Activated B cell treated with CpG ODN at 0.5 μM for 24 hours (primary cell): ENCODE measurements around the gene HAUS8. TPM values are rescaled to one million over a fixed set of nuclear protein-coding genes. Genes with fewer than 3 reads are reported as not detected.

Experiments
- ATAC-seq: fragments of 200-7000 bp; cut with Tn5 transposase; one replicate; pipeline ENCODE4 v1.10.0; 2021; ENCODE audit warnings: low read depth, mild to moderate bottlenecking, moderate library complexity
- CTCF ChIA-PET: fragments of 350-600 bp; sonication (Branson Sonifier 250); formaldehyde crosslinking; loops from one replicate; lab custom pipeline; 2021; ENCODE audit warnings: antibody characterized with exemption; lab: Charles Lee
- POLR2A ChIA-PET: fragments of 350-600 bp; sonication (Branson Sonifier 250); formaldehyde crosslinking; loops from one replicate; lab custom pipeline; 2021; ENCODE audit warnings: antibody characterized with exemption; lab: Charles Lee
- DNase-seq: peaks from one replicate; pipeline ENCODE4 v3.0.0; 2022
- H3K27ac Mint-ChIP-seq: one replicate; pipeline ENCODE4 v1.8.0; 2020; ENCODE audit warnings: mixed read lengths
- H3K27me3 Mint-ChIP-seq: one replicate; pipeline ENCODE4 v1.8.0; 2021; ENCODE audit warnings: mixed read lengths
- H3K36me3 Mint-ChIP-seq: one replicate; pipeline ENCODE4 v1.8.0; 2021; ENCODE audit warnings: low read depth, mixed read lengths
- H3K4me1 Mint-ChIP-seq: one replicate; pipeline ENCODE4 v1.8.0; 2021; ENCODE audit warnings: mixed read lengths
- H3K4me3 Mint-ChIP-seq: one replicate; pipeline ENCODE4 v1.8.0; 2020; ENCODE audit warnings: mild to moderate bottlenecking, mixed read lengths
- H3K9me3 Mint-ChIP-seq: one replicate; pipeline ENCODE4 v1.8.0; 2020; ENCODE audit warnings: mixed read lengths
- CTCF ChIP-seq: fragments of 200-600 bp; IDR thresholded peaks from one replicate; pipeline ENCODE4 v1.8.0; 2022; ENCODE audit warnings: antibody characterized with exemption, mild to moderate bottlenecking
- intact Hi-C: fragments of 100-400 bp; cut with micrococcal nuclease; formaldehyde crosslinking; loops from one replicate; pipeline ENCODE4 v1.15.1; 2024
- total RNA-seq: library from RNA; stranded (reverse); gene quantifications from 2 replicates; pipeline ENCODE4 v1.2.3, GENCODE V29; 2022

Gene HAUS8
- total RNA-seq, 1 donor from 2014 or later = 15.8 TPM

GRCh38 chr19:17112271-17112670 is 37.0 kb upstream of the HAUS8 start:
- peaks cover 51% of the 10 kb centered on the region for H3K36me3 Mint-ChIP-seq
- H3K27me3 Mint-ChIP-seq = no peaks in the 10 kb centered on the region

DNA sequence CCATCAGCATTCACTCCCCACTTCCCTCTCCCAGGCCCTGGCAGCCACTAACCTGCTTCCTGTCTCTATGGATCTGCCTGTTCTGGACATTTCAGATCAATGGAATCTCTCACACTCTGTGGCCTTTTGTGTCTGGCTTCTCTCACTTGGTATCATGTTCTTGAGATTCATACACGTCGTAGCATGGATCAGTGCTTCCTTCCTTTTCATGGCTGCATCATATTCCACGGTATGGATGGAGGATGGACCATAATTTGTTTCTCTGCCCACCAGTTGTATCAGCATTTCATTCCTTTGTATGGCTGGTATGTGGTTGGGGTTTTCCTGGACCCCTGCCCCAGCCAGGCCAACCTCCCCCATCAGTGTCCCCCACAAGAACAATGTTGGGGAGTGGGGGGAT is 36.5 kb upstream of the HAUS8 start:
- no peak for ATAC-seq
- ChIA-PET CTCF (no interaction called here), POLR2A (interaction anchor here (1.1 to 6.9 kb wide), 4 partner anchors 13 to 36 kb away, joined by 3 to 53 read pairs (median 7); partner anchors contain the start of gene MYO9B)
- H3K9me3 Mint-ChIP-seq = no peaks in the 10 kb centered on the region
- H3K4me3 Mint-ChIP-seq = no peak overlapping the region
- TF ChIP-seq CTCF = no peak
- peak overlapping the region; percentile 44 for H3K27ac Mint-ChIP-seq
- H3K27me3 Mint-ChIP-seq = no peaks in the 10 kb centered on the region
- DNase-seq = no peak
- peaks cover 51% of the 10 kb centered on the region for H3K36me3 Mint-ChIP-seq
- H3K4me1 Mint-ChIP-seq = peaks cover 88% of the 10 kb centered on the region
- intact Hi-C loops = loop anchor here (2.0 kb wide), 1 partner anchor 37 kb away; the partner anchor contains the start of genes HAUS8 and MYO9B

More at GRCh38 chr19:17112271-17112670, 37.0 kb upstream of the HAUS8 start:
- intact Hi-C loops = no loop called here
- POLR2A ChIA-PET = no interaction called here
- CTCF ChIA-PET = no interaction called here
- DNase-seq (no peak), ATAC-seq (no peak)
- Mint-ChIP-seq H3K27ac (peak overlapping the region; percentile 44), H3K4me1 (peaks cover 88% of the 10 kb centered on the region), H3K9me3 (no peaks in the 10 kb centered on the region), H3K4me3 (no peak overlapping the region)
- TF ChIP-seq CTCF = no peak

GRCh38 chr19:17110599-17110966 is 35.3 kb upstream of the HAUS8 start:
- peaks cover 55% of the 10 kb centered on the region for H3K36me3 Mint-ChIP-seq
- no peak for TF ChIP-seq CTCF
- intact Hi-C loops = loop anchor here (1.0 to 2.0 kb wide), 3 partner anchors 15 to 36 kb away; partner anchors contain the start of genes HAUS8 and MYO9B
- ChIA-PET CTCF (interaction anchor here (1.2 kb wide), 2 partner anchors 11 to 73 kb away, joined by 3 read pairs; no protein-coding TSS in a partner anchor), POLR2A (interaction anchor here (0.5 to 6.9 kb wide), 13 partner anchors 14 to 781 kb away, joined by 3 to 53 read pairs (median 4); partner anchors contain the start of gene MYO9B)
- DNase-seq (no peak), ATAC-seq (no peak)
- no peaks in the 10 kb centered on the region for H3K27me3 Mint-ChIP-seq
- peak overlapping the region; percentile 76 for H3K4me3 Mint-ChIP-seq
- H3K27ac Mint-ChIP-seq = peak overlapping the region; percentile 80
- peaks cover 88% of the 10 kb centered on the region for H3K4me1 Mint-ChIP-seq
- H3K9me3 Mint-ChIP-seq = no peaks in the 10 kb centered on the region

DNA sequence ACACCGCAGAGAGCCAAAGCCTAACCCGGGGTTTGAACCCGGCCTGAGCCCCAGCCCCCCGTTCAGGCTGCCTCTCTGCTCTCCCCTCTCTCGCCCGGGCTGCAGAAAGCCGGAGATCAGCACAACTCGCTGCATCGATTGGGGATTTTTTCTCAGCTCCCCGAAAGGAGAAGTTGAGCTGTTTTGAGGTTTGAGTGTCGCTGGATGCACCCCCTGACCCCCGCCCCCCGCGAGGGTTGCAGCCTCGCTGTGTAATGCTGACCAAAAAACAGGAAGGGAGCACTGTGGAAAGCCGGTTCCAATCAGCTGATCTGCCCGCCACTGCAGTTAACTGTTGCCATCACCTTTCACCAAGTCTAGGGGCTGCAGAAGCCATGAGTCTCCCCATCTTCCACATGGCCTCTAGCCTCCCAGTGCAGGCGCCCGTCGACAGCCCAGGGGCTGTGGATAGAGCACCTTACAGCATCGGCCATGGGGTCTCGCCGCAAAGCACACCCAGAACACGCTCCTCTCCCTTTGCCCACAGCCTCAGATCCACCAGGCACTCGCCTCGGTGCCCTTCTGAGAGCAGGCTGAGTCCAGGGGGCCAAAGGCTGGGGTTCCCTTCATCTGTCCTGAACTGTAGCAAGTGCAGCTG is 34.8 kb upstream of the HAUS8 start:
- peak overlapping the region; percentile 80 for H3K27ac Mint-ChIP-seq
- ATAC-seq = peak; percentile 73
- H3K4me3 Mint-ChIP-seq = peak overlapping the region; percentile 76
- peaks cover 55% of the 10 kb centered on the region for H3K36me3 Mint-ChIP-seq
- peak; percentile 70 for DNase-seq
- intact Hi-C loops = loop anchor here (1.0 to 2.0 kb wide), 3 partner anchors 15 to 35 kb away; partner anchors contain the start of genes HAUS8 and MYO9B
- no peaks in the 10 kb centered on the region for H3K9me3 Mint-ChIP-seq
- peaks cover 88% of the 10 kb centered on the region for H3K4me1 Mint-ChIP-seq
- ChIA-PET CTCF (interaction anchor here (1.0 to 1.2 kb wide), 3 partner anchors 12 to 74 kb away, joined by 3 read pairs; no protein-coding TSS in a partner anchor), POLR2A (interaction anchor here (0.5 to 6.9 kb wide), 13 partner anchors 12 to 781 kb away, joined by 3 to 53 read pairs (median 4); partner anchors contain the start of gene MYO9B)
- H3K27me3 Mint-ChIP-seq = no peaks in the 10 kb centered on the region
- no peak for TF ChIP-seq CTCF

GRCh38 chr19:17109300-17109699 is 34.0 kb upstream of the HAUS8 start:
- DNase-seq (no peak), ATAC-seq (no peak)
- intact Hi-C loops = no loop called here
- ChIA-PET CTCF (interaction anchor here (1.0 kb wide), 1 partner anchor 16 kb away, joined by 3 read pairs; no protein-coding TSS in a partner anchor), POLR2A (interaction anchor here (0.7 to 6.9 kb wide), 10 partner anchors 12 to 157 kb away, joined by 3 to 53 read pairs (median 6); partner anchors contain the start of gene MYO9B)
- no peaks in the 10 kb centered on the region for H3K27me3 Mint-ChIP-seq
- peaks cover 92% of the 10 kb centered on the region for H3K4me1 Mint-ChIP-seq
- TF ChIP-seq CTCF = no peak
- peak overlapping the region; percentile 80 for H3K27ac Mint-ChIP-seq
- H3K36me3 Mint-ChIP-seq = peaks cover 52% of the 10 kb centered on the region
- H3K4me3 Mint-ChIP-seq = peak overlapping the region; percentile 76
- no peaks in the 10 kb centered on the region for H3K9me3 Mint-ChIP-seq
